Activated CD8-positive, alpha-beta T cell treated with anti-CD3 and anti-CD28 coated beads for 36 hours (primary cell): ENCODE data around the gene METRN. TPM values are rescaled to one million over a fixed set of nuclear protein-coding genes. Genes with fewer than 3 reads are reported as not detected.
A peak's percentile ranks its signal among the peaks of the same experiment; 100 is the strongest.

Experiments
- ATAC-seq: fragments of 200-7000 bp; cut with Tn5 transposase; one replicate; pipeline ENCODE4 v1.10.0; 2021; ENCODE audit warnings: mild to moderate bottlenecking, moderate library complexity
- CTCF ChIA-PET: fragments of 350-600 bp; sonication (Branson Sonifier 250); formaldehyde crosslinking; loops from one replicate; lab custom pipeline; 2021; ENCODE audit warnings: antibody characterized with exemption; lab: Charles Lee
- POLR2A ChIA-PET: fragments of 350-600 bp; sonication (Branson Sonifier 250); formaldehyde crosslinking; loops from one replicate; lab custom pipeline; 2021; ENCODE audit warnings: antibody characterized with exemption; lab: Charles Lee
- DNase-seq: peaks from one replicate; pipeline ENCODE4 v3.0.0-alpha.2; 2020
- H3K27ac Mint-ChIP-seq: one replicate; pipeline ENCODE4 v1.8.0; 2021; ENCODE audit warnings: mild to moderate bottlenecking, mixed read lengths
- H3K27me3 Mint-ChIP-seq: one replicate; pipeline ENCODE4 v1.8.0; 2021; ENCODE audit warnings: mixed read lengths
- H3K36me3 Mint-ChIP-seq: one replicate; pipeline ENCODE4 v1.8.0; 2021; ENCODE audit warnings: low read depth, mixed read lengths
- H3K4me1 Mint-ChIP-seq: one replicate; pipeline ENCODE4 v1.8.0; 2021; ENCODE audit warnings: low read depth, mixed read lengths
- H3K4me3 Mint-ChIP-seq: one replicate; pipeline ENCODE4 v1.8.0; 2021; ENCODE audit warnings: mild to moderate bottlenecking, moderate library complexity, mixed read lengths
- H3K9me3 Mint-ChIP-seq: one replicate; pipeline ENCODE4 v1.8.0; 2021; ENCODE audit warnings: mixed read lengths
- CTCF ChIP-seq: fragments of 200-600 bp; IDR thresholded peaks from one replicate; pipeline ENCODE4 v1.8.0; 2022; ENCODE audit warnings: antibody characterized with exemption, mild to moderate bottlenecking
- intact Hi-C: fragments of 100-400 bp; cut with micrococcal nuclease; formaldehyde crosslinking; loops from one replicate; pipeline ENCODE4 v1.10.0; 2022
- total RNA-seq, 2 experiments: library from RNA; stranded (reverse); gene quantifications; one replicate each; pipeline ENCODE4 v1.2.3, GENCODE V29; 2021

METRN gene
- total RNA-seq, 2 experiments from 2014 or later, result 37.2 to 43.1 TPM

GRCh38 chr16:725463-726187, 10.7 kb downstream of the METRN start:
- ChIA-PET CTCF (interaction anchor here (0.7 to 19.6 kb wide), 4 partner anchors 14 to 60 kb away, joined by 3 to 207 read pairs (median 8); partner anchors contain the start of genes CIAO3 and METRN), POLR2A (interaction anchor here (0.6 to 8.1 kb wide), 8 partner anchors 10 to 81 kb away, joined by 3 to 84 read pairs (median 4); partner anchors contain the start of genes CIAO3 and METRN)
- DNase-seq (no peak), ATAC-seq (no peak)
- Mint-ChIP-seq H3K27ac (no peak overlapping the region), H3K27me3 (no peaks in the 10 kb centered on the region), H3K4me3 (no peak overlapping the region), H3K4me1 (peaks cover 5% of the 10 kb centered on the region), H3K9me3 (no peaks in the 10 kb centered on the region), H3K36me3 (no peaks in the 10 kb centered on the region)
- TF ChIP-seq CTCF, result no peak
- intact Hi-C loops, result no loop called here

- H3K4me3 Mint-ChIP-seq, result peak overlapping the region; percentile 71
- no peak for ATAC-seq
- intact Hi-C loops, result no loop called here
- no peak overlapping the region for H3K27ac Mint-ChIP-seq
- ChIA-PET CTCF (interaction anchor here (2.6 to 19.6 kb wide), 2 partner anchors 14 to 60 kb away, joined by 9 to 207 read pairs; partner anchors contain the start of gene METRN), POLR2A (interaction anchor here (0.6 to 8.1 kb wide), 6 partner anchors 11 to 80 kb away, joined by 3 to 84 read pairs (median 6); partner anchors contain the start of genes CIAO3 and METRN)
- H3K9me3 Mint-ChIP-seq, result no peaks in the 10 kb centered on the region
- no peak for TF ChIP-seq CTCF
- H3K36me3 Mint-ChIP-seq, result no peaks in the 10 kb centered on the region
- peaks cover 5% of the 10 kb centered on the region for H3K4me1 Mint-ChIP-seq
- no peaks in the 10 kb centered on the region for H3K27me3 Mint-ChIP-seq
- no peak for DNase-seq
Observed at GRCh38 chr16:726188-726437, 11.2 kb downstream of the METRN start.

DNA sequence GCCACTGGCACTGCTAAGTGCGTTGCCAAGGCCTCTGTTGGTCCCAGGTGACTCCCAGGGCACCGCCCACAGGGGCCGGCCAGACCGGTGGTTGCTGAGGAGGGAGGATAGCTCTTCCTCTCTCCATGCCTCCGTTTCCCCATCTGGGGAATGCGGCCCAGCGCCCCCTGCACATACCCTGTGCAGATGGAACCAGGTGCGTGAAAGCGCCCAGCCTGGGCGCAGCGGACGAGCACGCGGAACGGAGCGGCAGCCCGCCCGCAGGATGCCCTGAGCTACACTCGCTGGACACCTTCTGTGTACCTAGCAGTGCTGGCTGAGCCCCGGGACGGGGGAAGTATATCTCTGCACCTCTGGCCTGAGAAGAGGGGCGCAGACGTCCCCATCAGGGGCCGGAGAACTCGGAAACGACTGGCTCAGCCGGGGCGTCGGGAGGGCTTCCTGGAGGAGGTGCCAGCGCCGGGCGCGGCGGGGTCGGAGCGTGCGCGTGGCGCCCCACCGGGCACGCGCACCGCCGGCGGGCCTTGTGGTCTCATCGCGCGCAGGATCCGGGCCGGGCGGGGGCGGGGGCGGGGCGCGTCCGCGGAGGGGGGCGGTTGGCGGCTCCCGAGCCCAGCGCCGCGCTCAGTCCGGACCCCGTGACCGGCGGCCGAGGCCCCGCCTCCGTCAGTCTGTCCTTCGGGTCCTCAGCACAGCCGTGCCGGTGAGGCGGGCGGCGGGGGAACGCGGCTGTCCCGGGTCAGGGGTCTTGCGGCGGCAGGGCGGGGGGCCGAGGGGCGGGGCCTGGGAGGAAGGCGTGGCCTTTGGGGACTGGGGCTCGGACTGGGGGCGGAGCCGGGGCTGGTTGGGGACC, 11.7 kb downstream of the METRN start, which contains the start of the genes CCDC78 and HAGHL:
Gene CCDC78 (minus strand): TSS at position 6 of the 853 bp plus-strand sequence. CDS start 76 bp downstream, outside the sequence.
Gene HAGHL (plus strand): TSS at position 669 of the 853 bp plus-strand sequence. CDS start 404 bp downstream, outside the sequence.
- Mint-ChIP-seq H3K9me3 (no peaks in the 10 kb centered on the region), H3K4me3 (peak within 1 kb of the TSS; percentile 71), H3K36me3 (no peaks in the 10 kb centered on the region), H3K4me1 (peaks cover 5% of the 10 kb centered on the region), H3K27ac (peak within 1 kb of the TSS; percentile 38), H3K27me3 (no peaks in the 10 kb centered on the region)
- CTCF ChIA-PET, result interaction anchor here (2.6 to 19.6 kb wide), 2 partner anchors 15 to 59 kb away, joined by 9 to 207 read pairs; partner anchors contain the start of gene METRN
- TF ChIP-seq CTCF, result no peak
- POLR2A ChIA-PET, result interaction anchor here (0.6 to 8.1 kb wide), 6 partner anchors 7 to 57 kb away, joined by 3 to 84 read pairs (median 11); partner anchors contain the start of genes ANTKMT, CIAO3 and METRN
- intact Hi-C loops, result no loop called here
- ATAC-seq (peak; percentile 52), DNase-seq (peak; percentile 74)

- no peaks in the 10 kb centered on the region for H3K9me3 Mint-ChIP-seq
- peak; percentile 26 for ATAC-seq
- ChIA-PET POLR2A (interaction anchor here (1.3 to 4.8 kb wide), 5 partner anchors 8 to 46 kb away, joined by 3 to 37 read pairs (median 4); partner anchors contain the start of genes ANTKMT, CIAO3 and METRN), CTCF (interaction anchor here (0.7 to 19.6 kb wide), 2 partner anchors 15 to 1793 kb away, joined by 3 to 207 read pairs; partner anchors contain the start of genes AMDHD2 and METRN)
- peak; percentile 64 for DNase-seq
- H3K36me3 Mint-ChIP-seq, result no peaks in the 10 kb centered on the region
- intact Hi-C loops, result no loop called here
- no peak for TF ChIP-seq CTCF
- H3K4me1 Mint-ChIP-seq, result peaks cover 5% of the 10 kb centered on the region
- no peaks in the 10 kb centered on the region for H3K27me3 Mint-ChIP-seq
- H3K27ac Mint-ChIP-seq, result peak overlapping the region; percentile 38
- peak overlapping the region; percentile 62 for H3K4me3 Mint-ChIP-seq
Observed at GRCh38 chr16:727291-727977, 12.5 kb downstream of the METRN start.
